Measurements from ENCODE around the gene MCM6.
"Not testable (repeated sequence)": the region's sequence is repeated elsewhere in the genome, so short reads cannot be mapped to it uniquely, and the experiment has no call there.

MCM6 gene

DNA sequence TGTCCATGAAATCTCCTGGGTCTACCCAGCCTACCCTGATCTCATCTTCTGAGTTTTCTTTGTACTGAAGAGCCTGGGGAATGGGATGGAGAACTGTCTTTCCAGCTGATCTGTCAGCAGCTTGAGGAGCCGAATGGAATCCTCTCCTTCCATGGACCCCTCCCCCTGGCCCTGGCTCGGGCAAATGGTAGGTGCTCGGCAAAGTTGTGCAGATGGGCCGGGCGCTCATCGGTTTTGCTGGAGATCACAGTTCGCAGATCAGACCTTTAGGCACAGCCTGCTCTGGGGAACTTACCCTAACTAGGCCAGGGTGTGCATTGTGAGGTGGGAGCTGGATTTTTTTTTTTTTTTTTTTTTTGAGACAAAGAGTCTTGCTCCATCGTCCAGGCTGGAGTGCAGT, 79.6 kb downstream of the MCM6 start:
- Histone ChIP-seq H3K9me3 (no peaks in the 10 kb centered on the region), H3K36me3 (no peaks in the 10 kb centered on the region), H3K4me1 (no peaks in the 10 kb centered on the region), H3K27me3 (no peaks in the 10 kb centered on the region), H3K27ac (no peak overlapping the region), H3K4me3 (no peak overlapping the region)
- DNase-seq: no peak
- intact Hi-C loops (cut with DNase I; ENCODE audit: low total_unique reads): no loop called here
- TF ChIP-seq, protein P1, sequence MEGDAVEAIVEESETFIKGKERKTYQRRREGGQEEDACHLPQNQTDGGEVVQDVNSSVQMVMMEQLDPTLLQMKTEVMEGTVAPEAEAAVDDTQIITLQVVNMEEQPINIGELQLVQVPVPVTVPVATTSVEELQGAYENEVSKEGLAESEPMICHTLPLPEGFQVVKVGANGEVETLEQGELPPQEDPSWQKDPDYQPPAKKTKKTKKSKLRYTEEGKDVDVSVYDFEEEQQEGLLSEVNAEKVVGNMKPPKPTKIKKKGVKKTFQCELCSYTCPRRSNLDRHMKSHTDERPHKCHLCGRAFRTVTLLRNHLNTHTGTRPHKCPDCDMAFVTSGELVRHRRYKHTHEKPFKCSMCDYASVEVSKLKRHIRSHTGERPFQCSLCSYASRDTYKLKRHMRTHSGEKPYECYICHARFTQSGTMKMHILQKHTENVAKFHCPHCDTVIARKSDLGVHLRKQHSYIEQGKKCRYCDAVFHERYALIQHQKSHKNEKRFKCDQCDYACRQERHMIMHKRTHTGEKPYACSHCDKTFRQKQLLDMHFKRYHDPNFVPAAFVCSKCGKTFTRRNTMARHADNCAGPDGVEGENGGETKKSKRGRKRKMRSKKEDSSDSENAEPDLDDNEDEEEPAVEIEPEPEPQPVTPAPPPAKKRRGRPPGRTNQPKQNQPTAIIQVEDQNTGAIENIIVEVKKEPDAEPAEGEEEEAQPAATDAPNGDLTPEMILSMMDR (IDR thresholded peaks at IDR 0.05): no peak

DNA sequence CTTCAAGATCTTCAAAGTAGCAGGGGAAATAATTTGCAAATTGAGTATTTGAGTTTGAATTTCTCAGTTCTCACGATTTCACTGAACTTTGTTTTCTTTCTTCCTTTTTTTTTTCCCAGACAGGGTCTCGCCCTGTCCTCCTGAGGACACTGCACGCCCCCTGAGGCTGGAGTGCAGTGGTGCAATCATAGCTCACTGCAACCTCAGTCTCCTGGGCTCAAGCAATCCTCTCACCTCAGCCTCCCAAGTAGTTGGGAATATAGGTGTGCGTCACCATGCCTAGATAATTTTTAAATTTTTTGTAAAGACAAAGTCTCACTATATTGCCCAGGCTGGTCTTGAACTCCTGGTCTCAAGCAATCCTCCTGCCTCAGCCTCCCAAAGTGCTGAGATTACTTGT, 80.6 kb downstream of the MCM6 start:
- H3K4me1 ChIP-seq; H3K9me3 ChIP-seq; H3K27ac ChIP-seq; intact Hi-C loops (cut with DNase I; ENCODE audit: low total_unique reads); H3K27me3 ChIP-seq; DNase-seq; H3K4me3 ChIP-seq; H3K36me3 ChIP-seq: not testable (repeated sequence)

DNA sequence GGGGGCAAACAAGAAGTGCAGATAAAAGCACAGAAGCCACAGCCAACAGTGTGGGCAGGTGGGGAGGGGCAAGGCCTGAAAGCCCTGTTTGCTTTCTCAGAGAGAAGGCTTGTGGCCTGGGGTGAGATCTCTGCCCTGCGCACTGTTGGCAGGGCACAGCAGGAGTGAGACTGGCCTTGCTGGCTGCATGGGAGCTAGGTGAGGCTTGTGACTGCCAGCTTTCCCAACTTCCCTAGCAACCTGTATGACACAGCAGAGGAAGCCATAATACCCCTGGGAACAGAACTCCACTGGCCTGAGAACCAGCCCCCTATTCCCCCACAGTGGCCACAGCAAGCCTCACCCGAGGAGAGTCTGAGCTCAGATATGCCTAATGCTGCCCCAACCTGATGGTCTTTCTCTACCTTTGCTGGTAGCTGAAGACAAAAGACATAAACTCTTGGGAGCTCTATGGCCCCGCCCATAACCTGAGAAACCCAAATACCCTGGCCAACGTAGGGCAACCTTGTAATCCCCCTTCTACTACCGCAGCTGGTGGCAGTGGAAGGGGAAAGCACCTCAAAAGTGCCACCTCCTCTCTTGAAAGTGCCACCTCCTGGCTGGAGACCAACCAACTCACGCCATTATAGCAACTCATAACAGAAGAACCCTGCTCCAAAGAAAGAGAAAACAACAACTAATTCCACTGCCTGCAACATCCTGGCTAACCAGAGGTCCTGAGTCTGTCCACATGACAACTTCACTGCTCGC, 83.7 kb downstream of the MCM6 start:
- H3K27ac ChIP-seq: no peak overlapping the region
- no peaks in the 10 kb centered on the region for H3K4me1 ChIP-seq
- H3K9me3 ChIP-seq: no peaks in the 10 kb centered on the region
- no peaks in the 10 kb centered on the region for H3K27me3 ChIP-seq
- intact Hi-C loops (cut with DNase I; ENCODE audit: low total_unique reads): no loop called here
- no peak for DNase-seq
- peaks cover 0 to 4% (median 0%) of the 10 kb centered on the region in 3 donors for H3K36me3 ChIP-seq
- no peak overlapping the region for H3K4me3 ChIP-seq
- TF ChIP-seq, protein P1 (IDR thresholded peaks at IDR 0.05): no peak

DNA sequence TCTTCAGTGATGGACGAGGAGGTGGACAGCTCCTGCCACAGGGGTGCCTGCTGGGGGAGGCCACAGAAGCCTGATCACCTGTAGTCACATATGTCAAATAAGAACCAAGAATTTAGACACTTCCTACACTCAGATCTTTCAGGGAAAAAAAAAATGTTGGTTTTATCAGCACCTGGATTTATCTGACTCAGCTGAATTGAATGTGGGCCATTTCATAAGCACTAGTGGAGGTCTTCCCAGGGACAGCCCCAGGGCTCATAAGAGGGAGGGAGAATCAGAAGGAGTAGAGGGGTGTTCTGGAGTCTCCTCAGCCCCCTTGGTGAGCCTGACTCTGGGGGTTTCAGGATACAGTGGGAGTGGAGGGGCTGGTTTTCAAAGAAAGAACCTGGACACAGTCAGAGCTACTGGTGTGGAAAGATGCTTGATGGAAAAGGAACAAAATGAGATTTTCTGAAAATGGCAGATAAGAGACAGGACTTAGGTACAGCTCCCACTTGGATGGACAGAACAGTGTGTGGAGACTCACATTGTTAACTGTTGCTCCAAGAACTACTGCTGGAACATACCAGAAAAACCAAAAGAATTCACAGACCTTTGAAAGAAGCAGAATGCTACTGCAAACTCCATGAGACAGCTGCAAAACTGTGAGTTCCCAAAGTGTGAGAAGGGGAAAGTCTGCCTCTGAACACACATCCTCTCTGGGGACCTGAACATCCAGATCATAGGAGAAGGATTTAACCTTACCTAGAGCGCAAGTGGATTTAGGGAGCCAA, 84.6 kb downstream of the MCM6 start:
- no peaks in the 10 kb centered on the region for H3K9me3 ChIP-seq
- H3K4me1 ChIP-seq: peaks cover 0 to 9% (median 0%) of the 10 kb centered on the region in 4 donors
- peaks cover 0 to 4% (median 0%) of the 10 kb centered on the region in 3 donors for H3K36me3 ChIP-seq
- TF ChIP-seq, protein P1 (IDR thresholded peaks at IDR 0.05): no peak
- intact Hi-C loops (cut with DNase I; ENCODE audit: low total_unique reads): no loop called here
- H3K27me3 ChIP-seq: no peaks in the 10 kb centered on the region
- H3K4me3 ChIP-seq: no peak overlapping the region
- H3K27ac ChIP-seq: no peak overlapping the region
- no peak for DNase-seq

- intact Hi-C loops (cut with DNase I; ENCODE audit: low total_unique reads): no loop called here
- Histone ChIP-seq H3K4me1 (peaks cover 0 to 9% (median 0%) of the 10 kb centered on the region in 4 donors), H3K27ac (no peak overlapping the region), H3K9me3 (no peaks in the 10 kb centered on the region), H3K36me3 (peaks cover 6 to 12% (median 8%) of the 10 kb centered on the region in 3 donors), H3K27me3 (no peaks in the 10 kb centered on the region), H3K4me3 (no peak overlapping the region)
- DNase-seq: no peak
- TF ChIP-seq, protein P1 (IDR thresholded peaks at IDR 0.05): no peak
Observed at GRCh38 chr2:135790423-135790822, 85.8 kb downstream of the MCM6 start.

Measured in tibial artery (tissue), 4 donors.